ENCODE data around the gene MTERF1. TPM values are rescaled to one million over a fixed set of nuclear protein-coding genes. Genes with fewer than 3 reads are reported as not detected.

Gene MTERF1
- total RNA-seq, 1 experiment from 2014 or later: 13.1 TPM

DNA sequence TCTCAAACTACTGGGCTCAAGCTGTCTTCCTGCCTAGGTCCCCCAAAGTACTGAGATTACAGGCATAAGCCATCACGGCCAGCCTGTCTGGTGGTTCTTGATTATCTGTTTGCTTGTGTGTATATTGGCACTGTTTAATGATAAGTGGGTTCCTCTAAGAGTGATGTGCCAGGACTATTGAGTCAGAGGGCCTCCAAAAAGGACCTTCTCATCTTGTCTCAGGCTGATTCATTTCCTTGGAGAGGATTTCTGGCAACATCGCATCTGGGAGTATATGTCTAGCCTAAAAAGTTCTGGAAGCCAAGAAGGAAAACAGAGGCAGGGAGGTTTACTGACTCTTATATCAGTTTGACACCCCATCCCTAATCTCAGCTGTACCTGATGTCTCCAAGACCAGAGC, 33.1 kb upstream of the MTERF1 start (continued):
- TF ChIP-seq, protein P1, sequence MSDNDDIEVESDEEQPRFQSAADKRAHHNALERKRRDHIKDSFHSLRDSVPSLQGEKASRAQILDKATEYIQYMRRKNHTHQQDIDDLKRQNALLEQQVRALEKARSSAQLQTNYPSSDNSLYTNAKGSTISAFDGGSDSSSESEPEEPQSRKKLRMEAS (IDR thresholded peaks at IDR 0.05): no peak
- TF ChIP-seq CBX3 (IDR thresholded peaks at IDR 0.05; ENCODE audit: low read depth) (no peak), CEBPB (IDR thresholded peaks at IDR 0.05; ENCODE audit: low read depth) (no peak), SRF (IDR thresholded peaks at IDR 0.05; ENCODE audit: low read depth) (no peak), POLR2A (IDR thresholded peaks at IDR 0.05; ENCODE audit: borderline replicate concordance, extremely low read depth, insufficient read depth, insufficient read length) (no peak)
- TF ChIP-seq, protein P2, sequence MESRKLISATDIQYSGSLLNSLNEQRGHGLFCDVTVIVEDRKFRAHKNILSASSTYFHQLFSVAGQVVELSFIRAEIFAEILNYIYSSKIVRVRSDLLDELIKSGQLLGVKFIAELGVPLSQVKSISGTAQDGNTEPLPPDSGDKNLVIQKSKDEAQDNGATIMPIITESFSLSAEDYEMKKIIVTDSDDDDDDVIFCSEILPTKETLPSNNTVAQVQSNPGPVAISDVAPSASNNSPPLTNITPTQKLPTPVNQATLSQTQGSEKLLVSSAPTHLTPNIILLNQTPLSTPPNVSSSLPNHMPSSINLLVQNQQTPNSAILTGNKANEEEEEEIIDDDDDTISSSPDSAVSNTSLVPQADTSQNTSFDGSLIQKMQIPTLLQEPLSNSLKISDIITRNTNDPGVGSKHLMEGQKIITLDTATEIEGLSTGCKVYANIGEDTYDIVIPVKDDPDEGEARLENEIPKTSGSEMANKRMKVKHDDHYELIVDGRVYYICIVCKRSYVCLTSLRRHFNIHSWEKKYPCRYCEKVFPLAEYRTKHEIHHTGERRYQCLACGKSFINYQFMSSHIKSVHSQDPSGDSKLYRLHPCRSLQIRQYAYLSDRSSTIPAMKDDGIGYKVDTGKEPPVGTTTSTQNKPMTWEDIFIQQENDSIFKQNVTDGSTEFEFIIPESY (IDR thresholded peaks at IDR 0.05; ENCODE audit: extremely low read depth, insufficient replicate concordance, low read length): no peak

DNA sequence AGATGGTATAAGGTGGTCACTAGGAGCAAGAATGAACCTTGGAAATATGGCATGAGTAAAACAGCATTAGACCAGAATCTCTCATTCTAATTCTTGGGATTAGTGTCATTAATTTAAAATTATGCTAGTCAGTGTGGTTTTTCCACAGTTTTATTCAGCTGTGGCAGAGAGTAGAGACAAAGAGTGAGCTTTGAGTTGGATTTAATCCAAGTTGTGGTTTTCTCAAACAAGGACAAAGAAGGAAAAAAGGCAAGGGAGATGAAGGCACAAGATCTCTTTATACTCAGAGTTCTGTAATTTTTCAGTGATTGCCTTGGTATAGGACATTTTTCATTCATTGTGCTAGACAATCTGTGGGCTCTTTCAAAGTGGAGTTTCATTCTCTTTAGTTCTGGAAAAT, 32.0 kb upstream of the MTERF1 start:
- DNase-seq (ENCODE audit: low read depth, low spot score) (no peak), ATAC-seq (no peak)
- Histone ChIP-seq H3K36me3 (ENCODE audit: control insufficient read depth in 1 of 2, insufficient read depth in 2 of 2, low read length in 2 of 2) (no peaks in the 10 kb centered on the region), H3K27ac (ENCODE audit: low read depth, low read length) (no peak overlapping the region), H3K4me3 (replicated peaks in 1 of 2; ENCODE audit: low read depth in 1 of 2, low read length in 2 of 2) (no peak overlapping the region), H2AFZ (ENCODE audit: low read depth, low read length, poor library complexity, severe bottlenecking) (no peak overlapping the region), H3K4me2 (ENCODE audit: low read length) (no peak overlapping the region), H3K9me2 (ENCODE audit: insufficient read depth) (no peaks in the 10 kb centered on the region), H3K4me1 (ENCODE audit: control insufficient read depth in 1 of 2, insufficient read depth in 2 of 2, low read length in 2 of 2) (no peaks in the 10 kb centered on the region), H3K27me3 (ENCODE audit: insufficient read depth, low read length) (no peaks in the 10 kb centered on the region), H3K9me3 (ENCODE audit: control insufficient read depth in 1 of 2, insufficient read depth in 1 of 2, low read depth in 1 of 2, low read length in 2 of 2) (no peaks in the 10 kb centered on the region), H4K20me1 (ENCODE audit: insufficient read depth) (no peaks in the 10 kb centered on the region), H3K79me2 (ENCODE audit: insufficient read depth, low read length) (no peaks in the 10 kb centered on the region), H3K9ac (ENCODE audit: low read length) (no peak overlapping the region)
- RAD21 ChIA-PET (ENCODE audit: low non-redundant PET in 1 of 2, low total read pairs in 2 of 2, uncharacterized antibody in 2 of 2, unreplicated experiment in 2 of 2): interaction anchor here in 1 of 2 experiments (0.7 kb wide), 1 partner anchor 201 kb away, joined by 3 read pairs; no protein-coding TSS in a partner anchor
- no TSS peak for BruUV-seq (replicated peaks)
- CTCF ChIA-PET: interaction anchor here (0.6 kb wide), 1 partner anchor 127 kb away, joined by 3 read pairs; no protein-coding TSS in a partner anchor
- POLR2A ChIA-PET: interaction anchor here (0.7 kb wide), 1 partner anchor 875 kb away, joined by 3 read pairs; no protein-coding TSS in a partner anchor
- intact Hi-C loops (cut with micrococcal nuclease): no loop called here
- TF ChIP-seq, protein P3, sequence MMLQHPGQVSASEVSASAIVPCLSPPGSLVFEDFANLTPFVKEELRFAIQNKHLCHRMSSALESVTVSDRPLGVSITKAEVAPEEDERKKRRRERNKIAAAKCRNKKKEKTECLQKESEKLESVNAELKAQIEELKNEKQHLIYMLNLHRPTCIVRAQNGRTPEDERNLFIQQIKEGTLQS (IDR thresholded peaks at IDR 0.05): no peak
- TF ChIP-seq EGR1 (IDR thresholded peaks at IDR 0.05; ENCODE audit: low read depth): no peak
- TF ChIP-seq, protein P4, sequence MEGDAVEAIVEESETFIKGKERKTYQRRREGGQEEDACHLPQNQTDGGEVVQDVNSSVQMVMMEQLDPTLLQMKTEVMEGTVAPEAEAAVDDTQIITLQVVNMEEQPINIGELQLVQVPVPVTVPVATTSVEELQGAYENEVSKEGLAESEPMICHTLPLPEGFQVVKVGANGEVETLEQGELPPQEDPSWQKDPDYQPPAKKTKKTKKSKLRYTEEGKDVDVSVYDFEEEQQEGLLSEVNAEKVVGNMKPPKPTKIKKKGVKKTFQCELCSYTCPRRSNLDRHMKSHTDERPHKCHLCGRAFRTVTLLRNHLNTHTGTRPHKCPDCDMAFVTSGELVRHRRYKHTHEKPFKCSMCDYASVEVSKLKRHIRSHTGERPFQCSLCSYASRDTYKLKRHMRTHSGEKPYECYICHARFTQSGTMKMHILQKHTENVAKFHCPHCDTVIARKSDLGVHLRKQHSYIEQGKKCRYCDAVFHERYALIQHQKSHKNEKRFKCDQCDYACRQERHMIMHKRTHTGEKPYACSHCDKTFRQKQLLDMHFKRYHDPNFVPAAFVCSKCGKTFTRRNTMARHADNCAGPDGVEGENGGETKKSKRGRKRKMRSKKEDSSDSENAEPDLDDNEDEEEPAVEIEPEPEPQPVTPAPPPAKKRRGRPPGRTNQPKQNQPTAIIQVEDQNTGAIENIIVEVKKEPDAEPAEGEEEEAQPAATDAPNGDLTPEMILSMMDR (IDR thresholded peaks at IDR 0.05 in 2 of 3, conservative IDR thresholded peaks at IDR 0.05 in 1 of 3; ENCODE audit: borderline replicate concordance in 1 of 3, insufficient read depth in 1 of 3, low read depth in 2 of 3, low read length in 2 of 3): no peak
- TF ChIP-seq ELF1 (IDR thresholded peaks at IDR 0.05; ENCODE audit: borderline replicate concordance, low read depth): no peak
- TF ChIP-seq TCF7L2 (IDR thresholded peaks at IDR 0.05; ENCODE audit: borderline replicate concordance, extremely low read depth, insufficient read depth, insufficient read length): no peak
- no peak for TF ChIP-seq EZH2 (IDR thresholded peaks at IDR 0.05)
- no peak for TF ChIP-seq POLR2AphosphoS5 (IDR thresholded peaks at IDR 0.05; ENCODE audit: low read depth, low read length)
- TF ChIP-seq CEBPB (IDR thresholded peaks at IDR 0.05; ENCODE audit: low read depth): no peak
- TF ChIP-seq, protein P2 (IDR thresholded peaks at IDR 0.05; ENCODE audit: extremely low read depth, insufficient replicate concordance, low read length): no peak
- TF ChIP-seq ZFX (IDR thresholded peaks at IDR 0.05): no peak
- TF ChIP-seq SRF (IDR thresholded peaks at IDR 0.05; ENCODE audit: low read depth): no peak
- no peak for TF ChIP-seq RAD21 (IDR thresholded peaks at IDR 0.05; ENCODE audit: low read depth)
- TF ChIP-seq SP1 (IDR thresholded peaks at IDR 0.05; ENCODE audit: low read depth): no peak
- TF ChIP-seq, protein P1 (IDR thresholded peaks at IDR 0.05): no peak
- no peak for TF ChIP-seq FOSL1 (IDR thresholded peaks at IDR 0.05; ENCODE audit: low read depth)
- TF ChIP-seq EZH2phosphoT487 (IDR thresholded peaks at IDR 0.05; ENCODE audit: borderline replicate concordance): no peak
- TF ChIP-seq JUND (IDR thresholded peaks at IDR 0.05): no peak
